ENCODE measurements around the gene CAND1.
"Not testable (repeated sequence)": the region's sequence is repeated elsewhere in the genome, so short reads cannot be mapped to it uniquely, and the experiment has no call there.

The CAND1 gene

GRCh38 chr12:67284561-67284960 lies 15.4 kb downstream of the CAND1 start:
- no peak for DNase-seq

- DNase-seq: no peak
These were observed 17.1 kb downstream of the CAND1 start for GRCh38 chr12:67286257-67286656.

- no peak for DNase-seq
These were observed 18.2 kb downstream of the CAND1 start for GRCh38 chr12:67287311-67287710.

GRCh38 chr12:67288561-67288960 lies 19.4 kb downstream of the CAND1 start:
- DNase-seq: no peak

GRCh38 chr12:67290378-67290777 lies 21.2 kb downstream of the CAND1 start:
- no peak for DNase-seq

GRCh38 chr12:67299526-67299925 lies 30.4 kb downstream of the CAND1 start:
- DNase-seq: no peak

- DNase-seq: no peak
These were observed 30.8 kb downstream of the CAND1 start for GRCh38 chr12:67299926-67300325.

GRCh38 chr12:67302162-67302561 lies 33.0 kb downstream of the CAND1 start:
- DNase-seq: no peak

- DNase-seq: no peak
These were observed 36.4 kb downstream of the CAND1 start for GRCh38 chr12:67305544-67305943.

GRCh38 chr12:67306712-67307111 lies 37.6 kb downstream of the CAND1 start:
- DNase-seq: no peak

- DNase-seq: no peak
These were observed 46.5 kb downstream of the CAND1 start for GRCh38 chr12:67315661-67316060.

- no peak for DNase-seq
These were observed 49.6 kb downstream of the CAND1 start for GRCh38 chr12:67318786-67319185.

- DNase-seq: no peak
These were observed 50.8 kb downstream of the CAND1 start for GRCh38 chr12:67319936-67320335.

GRCh38 chr12:67320614-67321295 lies 51.6 kb downstream of the CAND1 start:
- no peak for DNase-seq

- DNase-seq: no peak
These were observed 53.4 kb downstream of the CAND1 start for GRCh38 chr12:67322580-67322979.

GRCh38 chr12:67323007-67323406 lies 53.8 kb downstream of the CAND1 start:
- DNase-seq: no peak

- DNase-seq: no peak
These were observed 57.5 kb downstream of the CAND1 start for GRCh38 chr12:67326637-67327036.

- DNase-seq: no peak
These were observed 58.3 kb downstream of the CAND1 start for GRCh38 chr12:67327466-67327865.

GRCh38 chr12:67331123-67331522 lies 62.0 kb downstream of the CAND1 start:
- no peak for DNase-seq

GRCh38 chr12:67331828-67332227 lies 62.7 kb downstream of the CAND1 start:
- no peak for DNase-seq

GRCh38 chr12:67333649-67334048 lies 64.5 kb downstream of the CAND1 start:
- no peak for DNase-seq

- DNase-seq: no peak
These were observed 69.3 kb downstream of the CAND1 start for GRCh38 chr12:67338426-67338825.

GRCh38 chr12:67339530-67339929 lies 70.4 kb downstream of the CAND1 start:
- DNase-seq: no peak

- DNase-seq: not testable (repeated sequence)
These were observed 71.9 kb downstream of the CAND1 start for GRCh38 chr12:67341086-67341485.

- no peak for DNase-seq
These were observed 76.0 kb downstream of the CAND1 start for GRCh38 chr12:67344979-67345710.

All from activated CD4-positive, alpha-beta T cell treated with anti-CD3 and anti-CD28 coated beads for 48 hours (primary cell).